Ishikawa (cell line): ENCODE measurements around the gene LYPD3.

Source experiments
- CEBPB ChIP-seq: IDR thresholded peaks from 2 replicates; pipeline ENCODE4 v1.6.1; 2012
- CREB1 ChIP-seq: IDR thresholded peaks from 2 replicates; pipeline ENCODE4 v1.6.1; 2012; ENCODE audit warnings: low read depth
- EGR1 ChIP-seq: IDR thresholded peaks from 2 replicates; pipeline ENCODE4 v1.6.1; 2012
- EP300 ChIP-seq: IDR thresholded peaks from 2 replicates; pipeline ENCODE4 v1.6.1; 2012; ENCODE audit warnings: borderline replicate concordance
- FOXM1 ChIP-seq: IDR thresholded peaks from 2 replicates; pipeline ENCODE4 v1.6.1; 2012; ENCODE audit warnings: low read depth, borderline replicate concordance
- NFIC ChIP-seq: IDR thresholded peaks from 2 replicates; pipeline ENCODE4 v1.6.1; 2012
- RAD21 ChIP-seq: IDR thresholded peaks from 2 replicates; pipeline ENCODE4 v1.6.1; 2012; ENCODE audit warnings: low read depth
- TAF1 ChIP-seq: IDR thresholded peaks from 2 replicates; pipeline ENCODE4 v1.6.1; 2012; ENCODE audit warnings: low read depth, mild to moderate bottlenecking
- TCF12 ChIP-seq: IDR thresholded peaks from 2 replicates; pipeline ENCODE4 v1.6.1; 2012; ENCODE audit warnings: low read depth
- TEAD4 ChIP-seq: IDR thresholded peaks from 2 replicates; pipeline ENCODE4 v1.6.1; 2012
- USF1 ChIP-seq: IDR thresholded peaks from 2 replicates; pipeline ENCODE4 v1.6.1; 2012
- YY1 ChIP-seq: IDR thresholded peaks from 2 replicates; pipeline ENCODE4 v1.6.1; 2012; ENCODE audit warnings: low read depth
- ZBTB7A ChIP-seq: IDR thresholded peaks from 2 replicates; pipeline ENCODE4 v1.6.1; 2012; ENCODE audit warnings: low read depth
- TF ChIP-seq, protein P1 (sequence below): IDR thresholded peaks from 2 replicates; pipeline ENCODE4 v1.6.1; 2012
- TF ChIP-seq, protein P2 (sequence below): IDR thresholded peaks from 2 replicates; pipeline ENCODE4 v1.6.1; 2012; ENCODE audit warnings: low read depth, mild to moderate bottlenecking

Gene LYPD3

GRCh38 chr19:43501661-43502418, 36.4 kb upstream of the LYPD3 start:
- TF ChIP-seq NFIC, result no peak
- no peak for TF ChIP-seq EGR1
- TF ChIP-seq USF1, result no peak
- no peak for TF ChIP-seq TAF1

GRCh38 chr19:43499042-43499441, 33.6 kb upstream of the LYPD3 start:
- no peak for TF ChIP-seq YY1

- TF ChIP-seq CEBPB (no peak), RAD21 (no peak), YY1 (no peak), TEAD4 (no peak), NFIC (no peak), ZBTB7A (no peak), TAF1 (no peak), EP300 (no peak), FOXM1 (no peak), EGR1 (no peak), USF1 (no peak), CREB1 (no peak), TCF12 (no peak)
- TF ChIP-seq, protein P1, sequence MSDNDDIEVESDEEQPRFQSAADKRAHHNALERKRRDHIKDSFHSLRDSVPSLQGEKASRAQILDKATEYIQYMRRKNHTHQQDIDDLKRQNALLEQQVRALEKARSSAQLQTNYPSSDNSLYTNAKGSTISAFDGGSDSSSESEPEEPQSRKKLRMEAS, result no peak
- TF ChIP-seq, protein P2, sequence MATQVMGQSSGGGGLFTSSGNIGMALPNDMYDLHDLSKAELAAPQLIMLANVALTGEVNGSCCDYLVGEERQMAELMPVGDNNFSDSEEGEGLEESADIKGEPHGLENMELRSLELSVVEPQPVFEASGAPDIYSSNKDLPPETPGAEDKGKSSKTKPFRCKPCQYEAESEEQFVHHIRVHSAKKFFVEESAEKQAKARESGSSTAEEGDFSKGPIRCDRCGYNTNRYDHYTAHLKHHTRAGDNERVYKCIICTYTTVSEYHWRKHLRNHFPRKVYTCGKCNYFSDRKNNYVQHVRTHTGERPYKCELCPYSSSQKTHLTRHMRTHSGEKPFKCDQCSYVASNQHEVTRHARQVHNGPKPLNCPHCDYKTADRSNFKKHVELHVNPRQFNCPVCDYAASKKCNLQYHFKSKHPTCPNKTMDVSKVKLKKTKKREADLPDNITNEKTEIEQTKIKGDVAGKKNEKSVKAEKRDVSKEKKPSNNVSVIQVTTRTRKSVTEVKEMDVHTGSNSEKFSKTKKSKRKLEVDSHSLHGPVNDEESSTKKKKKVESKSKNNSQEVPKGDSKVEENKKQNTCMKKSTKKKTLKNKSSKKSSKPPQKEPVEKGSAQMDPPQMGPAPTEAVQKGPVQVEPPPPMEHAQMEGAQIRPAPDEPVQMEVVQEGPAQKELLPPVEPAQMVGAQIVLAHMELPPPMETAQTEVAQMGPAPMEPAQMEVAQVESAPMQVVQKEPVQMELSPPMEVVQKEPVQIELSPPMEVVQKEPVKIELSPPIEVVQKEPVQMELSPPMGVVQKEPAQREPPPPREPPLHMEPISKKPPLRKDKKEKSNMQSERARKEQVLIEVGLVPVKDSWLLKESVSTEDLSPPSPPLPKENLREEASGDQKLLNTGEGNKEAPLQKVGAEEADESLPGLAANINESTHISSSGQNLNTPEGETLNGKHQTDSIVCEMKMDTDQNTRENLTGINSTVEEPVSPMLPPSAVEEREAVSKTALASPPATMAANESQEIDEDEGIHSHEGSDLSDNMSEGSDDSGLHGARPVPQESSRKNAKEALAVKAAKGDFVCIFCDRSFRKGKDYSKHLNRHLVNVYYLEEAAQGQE, result no peak
These were observed 32.9 kb upstream of the LYPD3 start for GRCh38 chr19:43498233-43498842.

DNA sequence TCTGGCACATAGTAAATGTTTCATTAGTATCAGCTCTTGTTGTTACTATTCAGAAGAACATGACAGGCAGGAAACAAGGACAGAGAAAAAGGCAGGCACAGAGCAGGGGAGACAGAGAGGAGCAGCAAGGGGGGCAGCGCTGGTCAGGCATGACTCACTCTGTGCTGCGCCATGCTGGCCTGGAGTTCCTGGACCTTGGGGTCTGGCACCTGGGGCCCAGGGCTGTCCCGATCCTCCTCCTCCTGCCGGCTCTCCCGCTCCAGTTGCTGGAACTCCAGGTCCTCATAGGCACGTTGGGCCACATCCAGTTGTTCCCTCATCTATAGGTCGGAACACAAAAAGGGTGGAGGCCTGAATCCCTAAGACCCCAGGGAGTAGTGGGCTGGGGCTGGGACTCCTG, 31.6 kb upstream of the LYPD3 start:
- TF ChIP-seq, protein P1, result no peak
- TF ChIP-seq EGR1 (no peak), NFIC (no peak), CREB1 (no peak), YY1 (no peak), TAF1 (no peak), CEBPB (no peak), RAD21 (no peak), TEAD4 (no peak), USF1 (no peak), ZBTB7A (no peak)

- TF ChIP-seq TAF1 (no peak), TEAD4 (no peak), YY1 (no peak), RAD21 (no peak), CREB1 (no peak), EGR1 (no peak), ZBTB7A (no peak), CEBPB (no peak), USF1 (no peak), TCF12 (no peak), NFIC (no peak), EP300 (no peak)
- TF ChIP-seq, protein P2, result no peak
- TF ChIP-seq, protein P1, result no peak
These were observed 29.7 kb upstream of the LYPD3 start for GRCh38 chr19:43495082-43495481.
